ENCODE data around the gene VAV2. TPM values are rescaled to one million over a fixed set of nuclear protein-coding genes. Genes with fewer than 3 reads are reported as not detected.

Gene VAV2
- total and polyA plus RNA-seq, 2 of the 4 experiments (the other 2 are of a cell fraction): 10.8 to 13.4 TPM

- H4K91ac ChIP-seq (ENCODE audit: insufficient read depth, low read depth, low read length): no peak overlapping the region
- intact Hi-C loops (cut with micrococcal nuclease) (no loop called here), dilution Hi-C loops (cut with HindIII; ENCODE audit: low sequenced_read_pairs, unreplicated experiment) (no loop called here), in situ Hi-C loops (cut with MboI; ENCODE audit: low sequenced_read_pairs) (no loop called here)
- no peak overlapping the region for H3K18ac ChIP-seq (ENCODE audit: low read depth, low read length)
- H3K4me2 ChIP-seq (ENCODE audit: low read depth, low read length): no peak overlapping the region
- ChIA-PET POLR2A (ENCODE audit: unreplicated experiment) (no interaction called here), CTCF (no interaction called here)
- H2AFZ ChIP-seq (replicated peaks; ENCODE audit: low read length, poor library complexity): no peak overlapping the region
- no peak overlapping the region for H2BK120ac ChIP-seq (ENCODE audit: low read depth, low read length)
- 23 to 100% methylated on average over 1 to 4 of the region's 9 CpGs for WGBS, 2 experiments (ENCODE audit: extremely low coverage in 2 of 2, insufficient read length in 1 of 2)
- no peak overlapping the region for H3K14ac ChIP-seq (replicated peaks; ENCODE audit: low read depth, low read length)
- no peak overlapping the region for H2BK15ac ChIP-seq (ENCODE audit: low read depth, low read length)
- no peaks in the 10 kb centered on the region for H3K36me3 ChIP-seq (ENCODE audit: control insufficient read depth, insufficient read depth, low read length)
- H2BK5ac ChIP-seq (ENCODE audit: low read depth, low read length, poor library complexity, severe bottlenecking): no peak overlapping the region
- no peak overlapping the region for H3K4me3 ChIP-seq (ENCODE audit: insufficient read depth, low read depth, low read length)
- H3K4ac ChIP-seq (ENCODE audit: low read depth, low read length): no peak overlapping the region
- H2AK9ac ChIP-seq (replicated peaks; ENCODE audit: low read depth, low read length, poor library complexity): peak overlapping the region; percentile 19
- no peaks in the 10 kb centered on the region for H3K9me3 ChIP-seq (ENCODE audit: control insufficient read depth, insufficient read depth, low read length)
- H3K4me1 ChIP-seq (ENCODE audit: control insufficient read depth, insufficient read depth, low read length): no peaks in the 10 kb centered on the region; the same call in 1 of the 2 replicates
- H3K9ac ChIP-seq (ENCODE audit: low read depth, low read length): no peak overlapping the region
- no TSS peak for BruUV-seq (replicated peaks)
- H3K23ac ChIP-seq (ENCODE audit: low read depth, low read length): no peak overlapping the region
- no peak for DNase-seq
- H3K56ac ChIP-seq (ENCODE audit: extremely low read depth, insufficient read depth, low read length): no peak overlapping the region
- 0 out of 2 replicates have a peak, but pooled peaks cover 1% of the 10 kb centered on the region for H3K9me1 ChIP-seq (ENCODE audit: insufficient read depth, low read length)
- no peak for ATAC-seq (ENCODE audit: low read depth)
- H4K20me1 ChIP-seq (ENCODE audit: insufficient read depth, low read length): no peaks in the 10 kb centered on the region
- H2BK20ac ChIP-seq (ENCODE audit: low read depth, low read length): no peak overlapping the region
- H3K79me1 ChIP-seq (ENCODE audit: low read depth in 1 of 2, low read length in 2 of 2): no peaks in the 10 kb centered on the region
- H3K27me3 ChIP-seq (ENCODE audit: control insufficient read depth, insufficient read depth, low read length): no peaks in the 10 kb centered on the region; the same call in 1 of the 2 replicates
- H4K5ac ChIP-seq (ENCODE audit: low read depth, low read length): no peak overlapping the region
- no peak overlapping the region for H4K8ac ChIP-seq (ENCODE audit: low read depth in 2 of 2, low read length in 2 of 2)
- no peak overlapping the region for H3K27ac ChIP-seq (ENCODE audit: insufficient read depth, low read length)
- TF ChIP-seq RFX5 (IDR thresholded peaks at IDR 0.05; ENCODE audit: low read depth, low read length) (no peak), MAFK (IDR thresholded peaks at IDR 0.05; ENCODE audit: low read depth, low read length) (no peak), USF2 (IDR thresholded peaks at IDR 0.05; ENCODE audit: low read depth, low read length) (no peak), RAD21 (IDR thresholded peaks at IDR 0.05; ENCODE audit: low read length) (no peak), MXI1 (IDR thresholded peaks at IDR 0.05; ENCODE audit: borderline replicate concordance, low read depth, low read length) (no peak)
- no peak overlapping the region for H2AK5ac ChIP-seq (ENCODE audit: low read depth, low read length)
Measured at GRCh38 chr9:133754688-133755227, 237.4 kb downstream of the VAV2 start.
